Measurements from ENCODE around the gene TBC1D22A.

TBC1D22A gene

DNA sequence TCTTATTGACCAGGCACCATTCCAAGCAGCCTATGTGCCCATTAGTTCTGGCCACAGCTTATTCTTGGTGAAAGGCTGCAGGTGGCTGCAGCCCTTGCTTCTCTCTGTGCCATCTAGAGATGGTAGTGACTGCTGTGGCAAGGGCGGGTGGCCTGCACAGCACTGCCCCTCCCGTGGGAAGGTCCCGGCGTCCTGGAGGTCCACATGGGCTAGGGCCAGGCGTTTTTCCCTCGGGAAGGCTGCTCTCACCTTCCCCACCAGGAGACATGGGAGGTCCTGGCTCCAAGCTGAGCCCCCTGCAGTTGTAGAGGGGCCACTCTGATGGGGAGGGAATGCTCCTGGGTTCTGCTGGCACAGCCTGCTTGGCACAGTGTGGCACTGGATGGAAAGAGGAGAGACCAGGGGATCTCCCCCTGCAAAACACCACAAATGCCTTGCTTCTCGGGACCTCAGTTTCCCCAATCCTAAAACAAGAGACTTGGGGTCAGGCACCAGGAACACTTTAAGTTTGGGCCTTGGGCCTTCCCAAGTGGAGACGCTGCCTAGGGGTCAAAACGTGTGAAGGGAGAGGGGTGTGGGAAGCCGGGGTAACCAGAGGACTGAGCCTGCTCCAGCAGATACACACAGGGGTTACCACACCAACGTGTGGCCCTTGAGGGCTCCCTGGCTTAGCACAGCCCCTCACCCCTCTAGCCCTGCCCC lies 10.0 kb upstream of the TBC1D22A start:
- no peak for DNase-seq (ENCODE audit: extremely low spot score, insufficient read length, low read depth)
- no peak for FAIRE-seq

DNA sequence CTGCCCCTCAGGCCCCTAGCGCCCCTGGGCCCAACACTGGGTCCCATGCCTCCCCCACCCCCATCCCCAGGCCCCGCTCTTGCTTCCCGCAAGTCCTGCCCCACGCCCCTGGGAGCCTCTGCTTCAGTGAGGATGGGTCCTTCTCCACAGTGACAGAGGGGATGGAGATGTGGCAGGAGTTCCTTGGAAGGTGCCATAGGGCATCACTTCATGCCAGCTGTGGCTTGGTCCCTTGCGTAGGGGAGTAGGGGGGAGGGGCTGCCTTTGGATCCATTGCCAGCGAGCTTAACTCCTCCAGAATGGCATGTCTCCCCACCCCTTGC lies 9.5 kb upstream of the TBC1D22A start:
- no peak for FAIRE-seq

DNA sequence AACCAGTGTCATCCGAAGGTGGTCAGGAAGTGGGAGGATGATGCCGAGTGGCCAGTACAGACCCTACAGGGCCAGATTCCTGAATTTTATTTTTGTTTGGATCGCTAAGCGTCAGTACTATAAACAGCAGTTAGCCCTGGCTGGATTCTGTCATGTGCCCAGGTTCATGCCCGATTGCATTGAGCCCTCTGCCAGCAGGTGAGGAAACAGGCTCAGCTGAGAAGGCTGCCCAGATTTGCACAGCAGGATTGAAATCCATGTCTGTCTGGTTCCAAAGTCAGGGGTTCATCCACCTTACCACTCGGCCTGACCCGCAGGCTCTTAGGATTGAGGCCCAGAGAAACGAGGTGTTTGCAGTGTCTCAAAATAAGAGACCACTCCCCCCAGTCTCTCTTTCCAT lies 9.1 kb upstream of the TBC1D22A start:
- DNase-seq (ENCODE audit: extremely low spot score, insufficient read length, low read depth) (no peak), FAIRE-seq (no peak)

More for the DNA sequence above, 9.5 kb upstream of the TBC1D22A start:
- no peak for DNase-seq (ENCODE audit: extremely low spot score, insufficient read length, low read depth)

DNA sequence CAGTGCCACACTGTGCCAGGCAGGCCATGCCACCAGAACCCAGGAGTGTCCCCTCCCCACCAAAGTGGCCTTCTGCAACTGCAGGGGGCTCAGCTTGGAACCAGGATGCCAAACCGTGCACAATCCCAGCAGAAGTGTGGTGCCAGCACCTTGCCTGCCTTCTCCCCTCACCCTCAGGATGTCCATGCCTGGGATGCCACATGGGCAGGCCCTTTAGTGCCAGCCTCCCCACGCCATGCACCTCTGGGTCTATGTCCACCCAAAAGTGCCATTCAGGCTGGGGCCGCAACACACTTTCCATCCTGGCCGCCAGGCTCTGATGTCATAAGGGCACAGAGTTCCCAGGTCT lies 8.7 kb upstream of the TBC1D22A start:
- FAIRE-seq: no peak
- DNase-seq (ENCODE audit: extremely low spot score, insufficient read length, low read depth): no peak

DNA sequence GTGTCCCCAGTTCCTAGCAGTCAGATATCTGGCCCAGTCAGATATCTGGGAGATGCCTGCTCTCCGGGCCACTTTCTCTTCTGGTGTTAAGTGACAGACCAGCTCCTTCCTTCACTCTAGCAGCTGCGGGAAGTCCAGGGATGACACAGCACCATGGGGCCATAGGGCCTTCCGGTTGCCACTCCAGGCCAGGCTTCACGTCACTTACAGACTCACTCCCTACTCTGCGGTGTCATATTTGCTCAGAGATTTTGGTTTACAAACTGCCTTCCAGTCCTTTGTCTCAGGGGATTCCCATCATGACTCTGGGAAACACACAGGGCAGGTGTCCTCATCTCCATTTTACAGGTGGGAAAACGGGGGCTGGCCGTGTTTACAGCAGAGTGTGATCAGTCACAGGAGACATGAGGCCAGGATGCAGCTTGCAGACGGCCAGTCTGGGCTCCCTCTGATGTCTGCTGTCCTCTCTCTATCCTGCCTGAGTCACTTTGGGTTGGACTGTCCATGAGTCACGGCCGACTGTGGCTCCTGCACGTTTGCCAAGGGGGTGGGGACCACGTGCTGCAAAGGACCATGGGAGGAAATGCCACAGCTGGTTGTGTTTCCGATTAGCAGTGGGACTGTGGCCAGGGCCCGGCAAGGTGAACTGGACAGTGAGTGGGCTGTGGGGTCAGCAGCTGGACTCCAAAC lies 8.2 kb upstream of the TBC1D22A start:
- DNase-seq (ENCODE audit: extremely low spot score, insufficient read length, low read depth): no peak
- FAIRE-seq: no peak

DNA sequence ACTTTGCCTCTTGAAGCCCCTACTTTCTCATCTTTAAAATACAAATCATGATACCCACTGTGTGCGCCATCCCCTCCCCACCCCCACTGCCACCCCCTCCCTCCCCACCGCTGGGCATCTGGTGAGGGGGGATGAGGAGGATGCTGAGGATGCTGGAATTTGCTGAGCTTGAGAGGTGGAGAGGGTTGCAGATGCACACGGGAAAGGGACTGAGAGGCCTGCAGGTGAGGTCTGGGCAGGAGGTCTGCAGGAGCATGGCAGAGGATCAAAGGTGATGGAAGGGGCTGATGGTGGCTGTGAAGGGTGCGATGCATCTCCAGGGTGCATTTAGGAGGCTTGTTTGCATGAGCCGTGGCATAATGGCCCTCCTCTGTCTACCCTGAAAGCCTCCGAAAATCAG lies 7.6 kb upstream of the TBC1D22A start:
- FAIRE-seq: no peak

DNA sequence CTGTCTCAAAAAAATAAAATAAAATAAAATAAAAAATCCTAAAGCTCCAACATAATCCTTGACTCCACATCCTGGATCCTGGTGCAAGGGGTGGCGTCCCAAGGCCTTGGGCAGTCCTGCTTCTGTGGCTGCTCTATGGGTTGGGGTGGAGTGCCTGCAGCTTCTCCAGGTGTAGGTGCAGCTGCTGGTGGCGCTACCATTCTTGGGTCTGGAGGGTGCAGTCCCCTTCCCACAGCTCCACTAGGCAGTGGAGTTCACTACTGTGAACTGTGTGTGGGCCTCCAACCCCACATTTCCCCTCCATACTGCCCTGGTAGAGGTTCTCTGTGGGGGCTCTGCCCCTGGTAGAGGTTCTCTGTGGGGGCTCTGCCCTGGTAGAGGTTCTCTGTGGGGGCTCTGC lies 6.9 kb upstream of the TBC1D22A start:
- FAIRE-seq: no peak
- DNase-seq (ENCODE audit: extremely low spot score, insufficient read length, low read depth): no peak

More for the DNA sequence above, 7.6 kb upstream of the TBC1D22A start:
- no peak for DNase-seq (ENCODE audit: extremely low spot score, insufficient read length, low read depth)

DNA sequence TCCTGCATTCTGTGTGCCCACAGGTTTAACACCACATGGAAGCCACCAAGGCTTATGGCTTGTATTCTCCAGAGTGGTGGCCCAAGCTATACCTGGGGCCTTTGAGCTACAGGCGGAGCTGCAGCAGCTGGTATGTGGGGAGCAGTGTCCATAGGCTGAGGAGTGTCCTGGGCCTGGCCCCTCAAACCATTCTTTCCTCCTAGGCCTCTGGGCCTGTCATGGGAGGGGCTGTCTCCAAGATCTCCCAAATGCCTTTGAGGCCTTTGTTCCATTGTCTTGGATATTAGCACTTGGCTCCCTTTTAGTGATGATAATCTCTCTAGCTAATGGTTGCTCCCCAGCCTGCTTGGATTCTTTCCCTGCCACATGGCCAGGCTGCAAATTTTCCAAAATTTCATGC lies 6.4 kb upstream of the TBC1D22A start:
- FAIRE-seq (no peak), DNase-seq (ENCODE audit: extremely low spot score, insufficient read length, low read depth) (no peak)

DNA sequence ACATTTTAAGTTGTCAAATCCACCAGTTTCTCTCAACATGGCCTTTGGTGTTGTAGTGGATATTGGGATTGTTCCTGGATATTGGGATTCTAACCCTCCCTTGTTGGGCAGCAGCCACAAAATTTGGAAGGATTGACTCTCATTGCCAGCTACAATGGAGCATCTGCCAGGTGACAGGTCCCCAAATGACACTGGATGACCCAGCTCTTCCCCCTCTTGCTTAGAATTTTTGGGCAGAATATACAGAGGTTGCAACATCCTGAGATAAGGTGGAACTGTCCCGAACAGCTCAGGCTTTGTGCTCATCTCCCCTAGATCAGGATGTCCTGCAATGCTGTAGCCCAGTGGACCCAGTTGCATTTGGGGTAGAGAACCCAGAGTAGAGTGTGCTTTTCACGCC lies 5.3 kb upstream of the TBC1D22A start:
- DNase-seq (ENCODE audit: extremely low spot score, insufficient read length, low read depth): no peak
- no peak for FAIRE-seq

DNA sequence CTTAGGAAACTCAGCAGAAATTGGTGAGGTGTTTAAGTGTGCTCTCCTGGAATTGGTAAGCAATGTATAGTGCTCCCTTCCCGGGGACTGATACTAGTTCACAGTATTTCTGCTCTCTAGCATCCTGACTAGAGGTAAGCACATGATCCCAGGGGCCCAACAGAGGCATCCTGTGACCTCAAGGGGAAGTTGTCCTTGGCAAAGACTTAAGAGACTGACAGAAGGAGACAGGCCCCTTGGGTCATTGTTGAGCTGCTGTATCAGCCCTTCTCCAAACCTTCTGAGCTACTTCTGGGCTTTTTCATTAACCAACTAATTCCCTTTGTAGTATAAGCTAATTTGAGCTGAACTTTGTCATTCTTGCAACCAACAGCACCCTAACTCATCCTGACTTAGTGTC lies 4.3 kb upstream of the TBC1D22A start:
- FAIRE-seq (no peak), DNase-seq (ENCODE audit: extremely low spot score, insufficient read length, low read depth) (no peak)

DNA sequence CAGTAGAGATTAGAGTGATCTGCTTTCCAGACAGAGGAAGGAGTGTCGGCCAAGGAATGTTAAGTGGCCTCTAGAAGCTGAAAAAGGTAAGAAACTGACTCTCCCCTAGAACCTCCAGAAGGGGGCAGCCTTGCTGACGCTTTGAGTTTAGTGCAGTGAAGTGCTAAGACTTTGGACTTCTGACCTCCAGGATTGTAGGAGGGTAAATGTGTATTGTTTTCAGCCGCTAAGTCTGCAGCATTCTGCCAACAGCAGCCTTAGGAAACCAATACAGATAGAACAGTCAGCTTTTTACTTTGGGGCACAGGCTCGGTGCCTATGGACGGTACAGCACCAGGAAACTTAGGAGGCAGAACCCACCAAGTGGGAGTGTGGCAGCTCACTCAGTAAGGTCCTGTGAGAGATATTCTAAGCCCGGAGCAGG lies 3.6 kb upstream of the TBC1D22A start:
- DNase-seq (ENCODE audit: extremely low spot score, insufficient read length, low read depth): no peak
- FAIRE-seq: peak; percentile 68

DNA sequence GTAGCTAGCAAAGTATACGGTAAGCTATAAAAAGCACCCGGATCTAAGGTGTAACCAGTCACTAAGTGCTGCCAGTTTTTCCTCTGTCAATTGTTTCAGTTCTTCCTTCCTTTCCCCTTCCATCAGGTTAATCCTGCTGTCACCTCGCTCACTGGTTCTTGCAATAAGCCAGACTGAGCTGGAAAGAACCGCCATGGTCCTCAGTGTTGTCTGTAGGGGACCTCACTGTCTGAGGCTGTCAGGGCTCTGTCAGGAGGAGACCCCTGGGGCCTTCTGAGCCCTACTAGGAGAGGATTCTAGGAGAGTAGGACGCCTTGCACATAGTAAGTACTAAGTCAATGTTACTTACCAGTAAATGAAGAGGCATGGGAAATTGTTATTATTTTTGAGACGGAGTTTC lies 1.4 kb upstream of the TBC1D22A start:
- no peak for DNase-seq (ENCODE audit: extremely low spot score, insufficient read length, low read depth)
- FAIRE-seq: no peak

DNA sequence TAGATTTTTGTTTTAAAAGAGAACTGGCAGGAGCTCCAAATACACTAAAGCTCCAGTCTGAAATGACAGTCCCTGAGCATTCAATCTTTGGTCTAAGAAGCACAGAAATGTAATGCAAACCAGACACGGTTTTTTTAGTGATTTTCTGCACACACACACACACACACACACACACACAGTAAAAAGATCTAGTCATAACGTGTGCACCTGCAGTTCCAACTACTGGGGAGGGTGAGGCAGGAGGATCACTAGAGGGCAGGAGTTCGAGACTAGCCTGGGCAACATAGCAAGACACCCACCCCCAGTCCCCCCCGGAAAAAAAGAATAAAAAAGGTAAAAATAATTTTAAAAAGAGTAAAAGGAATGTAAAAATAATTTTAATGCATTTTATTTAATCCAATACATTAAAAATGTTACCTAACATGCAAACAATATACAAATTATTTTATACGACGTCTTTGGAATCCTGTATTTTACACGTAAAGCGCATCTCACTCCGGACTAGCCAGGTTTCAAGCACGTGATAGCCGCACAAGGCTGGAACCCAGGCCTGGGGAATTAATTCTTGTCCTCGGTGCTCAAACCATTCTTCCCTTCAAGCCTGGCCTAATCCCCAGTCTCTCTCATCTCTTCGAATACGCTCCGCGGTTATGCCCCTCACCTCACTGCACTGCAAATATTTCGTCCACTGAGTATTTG lies 762 bp upstream of the TBC1D22A start:
- no peak for DNase-seq (ENCODE audit: extremely low spot score, insufficient read length, low read depth)
- FAIRE-seq: no peak

DNA sequence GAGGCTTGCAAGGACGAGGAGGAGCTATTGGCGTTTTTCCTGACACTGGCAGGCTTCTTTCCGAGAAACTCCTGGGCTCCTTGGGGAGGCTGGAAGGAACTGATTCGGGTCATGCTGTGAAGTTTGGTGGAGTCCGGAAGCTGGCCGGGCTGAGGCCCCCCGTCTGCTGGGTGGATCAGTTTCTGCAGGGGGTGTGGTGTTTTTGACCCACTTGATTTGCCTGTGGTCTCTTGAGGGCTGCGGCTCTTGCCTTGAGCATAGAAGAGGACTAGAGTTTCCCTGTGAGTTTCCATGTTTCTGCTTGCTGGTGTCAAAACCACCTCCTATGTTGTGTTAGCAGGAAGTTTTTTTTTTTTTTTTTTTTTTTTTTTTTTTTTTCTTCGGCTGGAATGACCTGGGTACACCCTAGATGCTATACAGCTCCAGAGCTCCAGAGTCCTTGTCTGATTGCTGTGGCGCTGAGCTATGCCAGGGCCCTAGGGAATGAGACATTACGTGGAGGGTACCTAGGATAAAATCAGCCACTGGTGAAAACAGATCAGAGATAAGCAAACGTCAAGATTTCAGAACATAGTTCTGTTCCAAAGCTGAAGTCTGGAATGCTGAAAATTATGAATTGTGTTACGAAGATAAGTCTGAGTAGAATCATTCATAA lies 728 bp downstream of the TBC1D22A start:
- FAIRE-seq (peak; percentile 93), DNase-seq (ENCODE audit: extremely low spot score, insufficient read length, low read depth) (no peak)

DNA sequence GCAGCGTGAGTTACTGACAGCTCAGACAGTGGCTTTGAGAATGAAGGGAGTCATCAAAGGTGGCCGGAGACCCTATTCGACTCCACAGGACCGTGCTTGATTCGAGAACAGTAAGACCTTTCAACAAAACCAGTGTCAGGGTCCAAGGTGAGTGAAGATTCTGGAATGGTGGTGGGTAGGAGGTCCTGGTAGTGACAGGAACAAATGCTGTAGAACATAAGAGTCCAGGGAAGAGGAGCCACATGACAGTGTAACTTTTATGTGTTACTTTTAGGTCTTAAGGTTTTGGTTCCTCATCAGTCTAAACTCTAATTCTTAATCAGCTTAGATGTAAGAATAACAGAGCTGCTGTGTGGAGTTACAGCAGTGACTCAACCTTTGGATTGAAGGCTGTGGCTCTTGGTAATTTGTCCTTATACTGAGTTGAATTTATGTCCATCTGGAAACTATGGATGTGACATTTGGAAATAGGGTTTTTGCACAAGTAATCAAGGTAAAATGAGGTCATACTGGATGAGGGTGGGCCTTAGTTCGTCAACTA lies 1.8 kb downstream of the TBC1D22A start:
- DNase-seq (ENCODE audit: extremely low spot score, insufficient read length, low read depth) (no peak), FAIRE-seq (peak; percentile 64)

DNA sequence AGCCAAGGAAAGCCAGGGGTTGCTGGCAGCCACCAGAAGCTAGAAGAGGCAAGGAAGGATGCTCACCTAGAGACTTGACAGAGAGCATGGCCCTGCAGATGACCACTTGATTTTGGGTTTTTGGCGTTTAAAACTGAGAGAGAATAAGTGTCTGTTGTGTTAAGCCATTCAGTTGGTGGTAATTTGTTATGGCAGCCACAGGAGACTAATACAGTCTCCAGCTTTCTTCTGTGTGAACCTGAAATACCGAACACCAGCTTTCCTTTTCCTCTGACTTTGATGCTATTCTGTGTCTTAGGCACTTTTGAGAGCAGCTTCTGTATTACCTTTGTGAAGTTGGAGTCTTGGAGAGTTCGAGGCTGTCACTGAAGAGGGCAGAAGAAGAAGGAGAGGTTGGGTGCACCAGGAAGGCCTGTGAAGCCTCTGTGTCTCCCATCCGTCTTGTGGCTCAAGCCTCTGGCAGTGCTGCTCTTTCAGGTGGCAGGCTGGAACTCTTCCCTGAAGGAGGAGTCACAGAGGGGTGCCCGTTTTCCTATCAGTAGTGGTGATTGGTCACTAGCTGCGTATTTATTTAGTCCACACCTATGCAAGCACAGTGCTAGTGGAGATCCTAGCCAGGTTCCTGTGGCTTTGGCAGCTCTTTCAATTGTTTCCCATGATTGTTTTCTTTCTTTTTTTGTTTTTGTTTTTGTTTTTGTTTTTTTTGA lies 2.5 kb downstream of the TBC1D22A start:
- DNase-seq (ENCODE audit: extremely low spot score, insufficient read length, low read depth): no peak
- no peak for FAIRE-seq

DNA sequence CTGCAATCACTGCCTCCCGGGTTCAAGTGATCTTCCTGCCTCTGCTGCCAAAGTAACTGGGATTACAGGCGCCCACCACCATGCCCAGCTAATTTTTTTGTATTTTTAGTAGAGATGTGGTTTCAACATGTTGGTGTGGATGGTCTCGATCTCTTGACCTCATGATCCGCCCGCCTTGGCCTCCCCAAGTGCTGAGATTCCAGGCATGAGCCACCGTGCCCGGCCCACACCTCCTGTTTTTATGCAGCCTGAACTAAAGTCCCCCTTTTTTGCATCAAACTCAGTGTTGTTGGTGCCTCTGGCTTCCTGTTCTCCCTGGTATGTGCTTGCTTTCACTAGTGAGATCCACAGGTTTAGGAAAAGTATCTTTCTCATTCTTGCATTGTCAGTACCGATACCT lies 4.2 kb downstream of the TBC1D22A start:
- DNase-seq (ENCODE audit: extremely low spot score, insufficient read length, low read depth): no peak
- FAIRE-seq: no peak

DNA sequence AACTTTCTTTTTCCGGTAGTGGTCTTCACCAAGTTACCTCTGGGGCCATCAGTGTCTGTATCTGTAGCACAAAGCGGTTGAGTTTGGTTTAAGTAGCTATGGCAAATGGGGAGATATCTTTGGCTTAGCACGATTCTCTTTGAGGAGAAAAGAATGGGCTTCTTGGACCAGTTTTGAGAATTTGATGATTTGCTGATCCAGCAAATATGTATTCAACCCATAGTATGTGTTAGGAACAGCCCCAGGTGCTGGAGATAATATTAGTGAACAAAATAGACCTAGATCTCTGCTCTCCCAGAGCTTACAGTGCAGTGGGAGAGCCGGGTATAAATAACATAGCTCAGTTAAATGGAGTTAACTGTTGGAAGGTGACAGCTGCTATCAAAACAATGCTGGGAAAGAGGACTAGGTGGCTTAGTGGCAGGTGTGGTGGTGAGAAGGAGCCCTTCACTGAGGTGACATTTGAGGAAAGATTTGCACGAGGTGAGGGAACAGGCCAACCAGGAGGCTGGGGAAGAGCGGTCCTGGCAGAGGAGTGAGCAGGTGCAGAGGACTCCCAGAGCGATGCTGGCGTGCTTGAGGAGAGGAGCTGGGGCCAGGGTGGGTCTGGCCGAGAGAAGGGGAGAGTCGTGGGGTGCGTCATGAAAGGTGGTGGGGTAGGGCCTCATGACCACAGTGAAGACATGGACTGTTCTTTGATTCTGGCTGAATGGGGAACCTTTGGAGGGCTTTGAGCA lies 5.0 kb downstream of the TBC1D22A start:
- DNase-seq (ENCODE audit: extremely low spot score, insufficient read length, low read depth) (no peak), FAIRE-seq (peak; percentile 62)

DNA sequence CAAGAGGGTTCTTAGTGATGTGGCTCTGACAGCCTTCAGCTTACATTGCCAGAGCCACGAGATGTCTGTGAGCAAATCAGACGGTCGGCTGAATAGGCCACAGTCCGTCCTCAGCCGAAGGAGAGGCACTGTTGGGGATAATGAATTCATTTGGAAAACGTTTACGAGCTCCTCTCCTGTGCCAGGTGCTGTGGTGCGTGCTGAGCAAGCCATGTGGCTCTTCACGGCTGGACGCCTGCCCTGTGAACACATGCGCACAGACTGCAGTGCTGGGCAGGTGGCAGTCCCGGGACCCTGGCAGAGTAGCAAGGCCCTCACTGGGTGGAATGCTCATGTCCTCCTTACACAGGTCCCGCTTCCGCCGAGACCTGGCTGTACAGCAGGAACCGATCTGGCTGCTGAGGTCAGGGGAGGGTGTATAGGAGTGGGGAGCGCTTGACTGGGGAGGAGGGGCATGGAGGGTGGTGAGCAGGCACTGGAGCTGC lies 6.8 kb downstream of the TBC1D22A start:
- FAIRE-seq: peak; percentile 84

More for the DNA sequence above, 6.8 kb downstream of the TBC1D22A start:
- DNase-seq (ENCODE audit: extremely low spot score, insufficient read length, low read depth): no peak
